GM19455 (cell line): ENCODE measurements around the gene RIMKLB.
"Not testable (repeated sequence)": the region's sequence is repeated elsewhere in the genome, so short reads cannot be mapped to it uniquely, and the experiment has no call there.

Experiments used
- ATAC-seq: cut with Tn5 transposase; IDR thresholded peaks from one replicate; pipeline ENCODE4 v1.9.1; 2021; ENCODE audit not compliant: unreplicated experiment

Gene RIMKLB

GRCh38 chr12:8813572-8814357 is 116.0 kb downstream of the RIMKLB start:
- no peak for ATAC-seq

- no peak for ATAC-seq
Observed at GRCh38 chr12:8816448-8817050, 118.8 kb downstream of the RIMKLB start.

DNA sequence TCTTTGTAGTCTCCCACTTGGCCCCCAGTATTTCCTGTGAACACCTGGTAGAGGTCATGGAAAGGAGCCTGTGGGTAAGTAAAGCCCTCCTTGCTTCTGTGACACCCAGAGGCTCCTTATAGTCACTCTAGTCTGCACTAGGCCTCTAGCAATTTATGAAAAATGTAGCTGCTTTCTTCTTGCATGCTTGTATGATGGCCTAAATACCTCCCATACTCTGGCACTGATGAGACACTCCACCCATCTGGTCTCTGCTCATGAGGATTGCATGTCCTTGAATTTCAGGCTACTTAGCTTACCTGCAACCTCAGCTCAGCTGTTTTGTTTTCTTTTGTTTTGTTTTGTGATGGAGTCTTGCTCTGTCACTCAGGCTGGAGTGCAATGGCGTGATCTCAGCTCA is 120.1 kb downstream of the RIMKLB start:
- no peak for ATAC-seq

- ATAC-seq: no peak
Observed at GRCh38 chr12:8818526-8818925, 120.7 kb downstream of the RIMKLB start.

- no peak for ATAC-seq
Observed at GRCh38 chr12:8819666-8819980, 121.8 kb downstream of the RIMKLB start.

DNA sequence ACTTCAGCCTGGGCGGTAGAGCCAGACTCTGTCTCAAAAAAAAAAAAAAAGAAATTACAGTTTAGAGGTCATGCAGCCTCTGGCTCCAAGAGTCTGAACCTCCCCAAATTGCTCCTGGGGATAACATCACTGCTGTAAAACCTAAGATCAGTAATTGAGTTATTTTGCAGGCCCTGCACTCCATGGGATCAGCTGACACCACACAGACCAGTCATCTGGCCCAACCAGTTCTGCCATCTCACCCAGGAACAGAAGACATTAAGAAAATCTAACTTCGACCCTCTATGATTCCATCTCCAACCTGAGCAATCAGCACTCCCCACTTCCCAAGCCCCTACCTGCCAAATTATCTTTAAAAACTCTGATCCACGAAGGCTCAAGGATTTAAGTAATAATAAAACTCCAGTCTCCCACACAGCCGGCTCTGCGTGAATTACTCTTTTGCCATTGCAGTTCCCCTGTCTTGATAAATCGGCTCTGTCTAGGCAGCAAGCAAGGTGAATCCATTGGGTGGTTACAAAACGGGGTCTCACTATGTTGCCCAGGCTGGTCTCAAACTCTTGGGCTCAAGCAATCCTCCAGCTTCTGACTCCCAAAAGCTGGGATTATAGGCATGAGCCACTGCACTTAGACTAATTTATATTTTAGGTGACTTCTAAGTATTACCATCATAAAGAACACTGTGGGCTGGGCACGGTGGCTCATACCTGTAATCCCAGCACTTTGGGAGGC is 123.1 kb downstream of the RIMKLB start:
- not testable (repeated sequence) for ATAC-seq

DNA sequence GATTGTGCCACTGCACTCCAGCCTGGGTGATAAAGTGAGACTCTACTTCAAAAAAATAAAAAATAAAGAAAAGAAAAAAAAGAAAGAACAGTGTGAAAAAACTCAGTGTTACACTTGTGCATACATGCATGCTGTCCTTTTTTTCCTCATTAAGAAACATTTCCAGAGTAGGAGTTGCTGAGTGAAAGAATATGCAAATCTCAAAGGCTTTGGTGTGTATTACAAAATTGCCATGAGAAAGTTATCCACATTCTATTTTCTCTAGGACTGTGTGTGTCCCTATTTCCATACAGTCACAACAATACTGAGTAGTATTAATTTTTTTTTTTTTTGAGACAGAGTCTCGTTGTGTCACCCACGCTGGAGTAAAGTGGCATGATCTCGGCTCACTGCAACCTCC is 123.8 kb downstream of the RIMKLB start:
- ATAC-seq: no peak

DNA sequence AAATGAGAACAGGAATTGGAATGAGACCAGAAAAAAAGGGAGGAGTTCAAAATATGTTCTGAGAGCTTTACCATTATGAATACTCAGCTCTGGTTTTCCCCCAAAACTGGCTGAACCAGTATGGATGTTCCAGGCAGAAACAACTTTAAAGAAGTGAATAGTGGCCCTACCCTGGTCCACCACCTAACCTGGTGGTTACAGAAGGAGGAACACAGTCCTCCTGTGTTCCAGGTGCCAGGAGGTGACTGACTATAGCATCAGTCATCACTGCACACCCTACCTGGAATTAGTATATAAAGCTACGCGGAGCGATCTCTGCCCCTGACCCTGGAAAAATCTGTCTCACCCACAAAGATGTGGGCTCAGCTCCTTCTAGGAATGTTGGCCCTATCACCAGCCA is 124.5 kb downstream of the RIMKLB start, which contains the start of gene A2ML1:
TSS of gene A2ML1 (plus strand) at position 324 of the 400 bp plus-strand sequence. CDS start at position 355, 31 bp downstream.
- no peak for ATAC-seq

DNA sequence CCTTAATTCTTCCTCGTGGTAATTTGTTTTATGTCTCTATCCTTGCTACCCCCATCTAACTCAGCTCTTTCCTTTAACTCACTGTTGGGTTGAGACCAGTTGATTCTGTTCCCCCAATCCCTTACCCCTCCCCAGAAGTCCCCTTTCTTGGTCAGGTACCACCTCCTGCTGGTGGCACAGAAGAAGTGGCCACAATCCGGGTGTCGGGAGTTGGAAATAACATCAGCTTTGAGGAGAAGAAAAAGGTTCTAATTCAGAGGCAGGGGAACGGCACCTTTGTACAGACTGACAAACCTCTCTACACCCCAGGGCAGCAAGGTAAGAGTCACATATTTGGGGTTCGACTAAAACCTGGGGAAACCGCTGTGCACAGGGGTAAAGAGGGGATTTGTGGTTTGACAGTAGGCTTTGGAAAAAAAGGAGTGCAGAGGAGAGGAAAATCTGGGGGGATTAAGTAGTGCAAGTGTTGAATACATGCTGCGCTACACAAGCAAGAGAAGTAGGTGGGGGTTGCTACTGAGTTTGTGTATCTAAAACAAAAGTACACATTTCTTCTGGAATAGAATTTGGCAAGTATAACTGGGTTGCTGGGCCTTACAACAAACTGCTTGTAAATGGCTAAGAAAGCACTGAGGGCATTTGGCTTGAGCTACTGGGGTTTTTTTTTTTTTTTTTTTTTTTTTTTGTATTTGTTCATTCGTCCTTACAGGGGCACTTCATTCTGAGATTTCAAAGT is 125.9 kb downstream of the RIMKLB start:
- no peak for ATAC-seq

DNA sequence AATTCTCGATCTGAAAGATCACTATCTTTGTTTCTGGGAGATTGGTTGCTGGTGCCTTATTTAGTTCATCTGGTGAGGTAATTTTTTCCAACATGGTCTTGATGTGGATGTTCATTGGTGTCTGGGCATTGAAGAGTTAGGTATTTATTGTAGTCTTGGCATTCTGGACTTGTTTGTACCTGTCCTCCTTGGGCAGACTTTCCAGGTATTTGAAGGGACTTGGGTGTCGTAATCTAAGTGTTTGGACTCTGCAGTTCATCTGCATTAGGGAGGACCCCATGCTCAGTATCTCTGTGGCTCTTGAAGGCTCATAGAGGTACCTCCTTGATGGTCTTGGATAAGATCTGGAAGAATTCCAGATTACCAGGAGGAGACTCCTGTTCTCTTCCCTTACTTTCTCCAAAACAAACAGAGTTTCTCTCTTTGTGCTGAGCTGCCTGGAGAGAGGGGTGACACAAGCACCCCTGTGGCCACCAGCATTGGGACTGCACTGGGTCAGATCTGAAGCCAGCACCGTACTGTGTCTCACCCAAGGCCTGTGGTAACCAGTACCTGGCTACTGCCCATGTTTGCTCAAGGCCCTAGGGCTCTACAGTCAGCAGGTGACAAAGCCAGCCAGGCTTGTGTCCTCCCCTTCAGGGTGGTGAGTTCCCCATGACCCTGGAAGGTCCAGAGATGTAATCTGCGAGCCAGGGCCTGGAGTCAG is 129.9 kb downstream of the RIMKLB start:
- ATAC-seq: no peak

GRCh38 chr12:8828257-8829124 is 130.7 kb downstream of the RIMKLB start:
- ATAC-seq: no peak

DNA sequence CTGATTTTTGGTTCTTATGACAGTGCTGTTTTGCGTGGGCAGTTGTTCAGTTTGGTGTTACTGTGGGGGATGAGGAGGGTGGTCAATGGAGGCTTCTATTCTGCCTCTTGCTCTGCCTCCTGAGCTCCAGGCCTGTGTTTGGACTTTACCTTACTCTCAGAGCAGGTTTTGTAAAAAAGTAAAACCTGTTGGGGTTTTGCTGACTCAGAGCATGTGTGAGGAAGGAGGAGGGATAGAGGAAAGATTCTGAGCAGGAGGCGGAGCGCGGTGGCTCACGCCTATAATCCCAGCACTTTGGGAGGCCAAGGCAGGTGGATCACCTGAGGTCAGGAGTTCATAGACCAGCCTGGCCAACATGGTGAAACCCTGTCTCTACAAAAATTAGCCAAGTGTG is 131.3 kb downstream of the RIMKLB start:
- ATAC-seq: no peak

GRCh38 chr12:8829621-8830020 is 131.8 kb downstream of the RIMKLB start:
- no peak for ATAC-seq

DNA sequence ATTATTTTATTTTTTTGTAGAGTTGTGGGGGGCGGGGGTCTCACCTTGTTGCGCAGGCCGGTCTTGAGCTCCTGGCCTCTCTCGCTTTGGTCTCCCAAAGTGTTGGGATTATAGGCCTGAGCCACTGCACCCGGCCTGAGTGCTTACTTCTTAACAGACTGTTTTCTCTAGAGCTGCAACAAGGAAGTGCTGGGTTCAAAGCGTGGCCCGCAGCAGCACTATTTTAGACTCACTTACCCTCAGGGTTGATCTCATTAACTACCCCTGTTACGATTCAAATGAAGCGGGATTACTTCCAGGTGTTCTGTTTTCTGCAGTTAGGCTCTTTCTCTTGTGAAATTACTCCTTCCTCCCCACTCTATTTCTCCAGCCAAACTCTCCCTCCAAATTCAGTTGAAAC is 133.3 kb downstream of the RIMKLB start:
- no peak for ATAC-seq

- no peak for ATAC-seq
Observed at GRCh38 chr12:8832500-8832899, 134.7 kb downstream of the RIMKLB start.
